Mesenchymal stem cell (in vitro differentiated cells and primary cell): ENCODE measurements around the gene EXOC6.
"Not testable (repeated sequence)": the region's sequence is repeated elsewhere in the genome, so short reads cannot be mapped to it uniquely, and the experiment has no call there.

Experiments
- DNase-seq: peaks from one replicate; pipeline ENCODE4 v3.0.0-alpha.2; 2013
- H2AFZ ChIP-seq: one replicate; pipeline ENCODE4 v1.6.1; 2013; ENCODE audit warnings: low read depth, mild to moderate bottlenecking, control low read depth, inconsistent platforms, low read length, moderate library complexity
- H2AK5ac ChIP-seq: 2 replicates; pipeline ENCODE4 v1.6.1; 2013; ENCODE audit warnings: low read length, moderate library complexity, mild to moderate bottlenecking, inconsistent platforms; ENCODE audit not compliant: severe bottlenecking
- H2BK120ac ChIP-seq: one replicate; pipeline ENCODE4 v1.6.1; 2013; ENCODE audit warnings: low read depth, mild to moderate bottlenecking, inconsistent platforms, low read length, moderate library complexity
- H2BK12ac ChIP-seq, 2 experiments: one replicate each; pipeline ENCODE4 v1.6.1; 2013; ENCODE audit warnings: inconsistent platforms in 2 of 2, low read length in 2 of 2, mild to moderate bottlenecking in 2 of 2, moderate library complexity in 2 of 2, control low read depth in 1 of 2
- H2BK15ac ChIP-seq: one replicate; pipeline ENCODE4 v1.6.1; 2013; ENCODE audit warnings: mild to moderate bottlenecking, low read depth, inconsistent platforms; ENCODE audit not compliant: poor library complexity, severe bottlenecking
- H2BK5ac ChIP-seq: 2 replicates; pipeline ENCODE4 v1.6.1; 2013; ENCODE audit warnings: low read depth, mild to moderate bottlenecking, low read length, control low read depth, inconsistent platforms; ENCODE audit not compliant: poor library complexity, severe bottlenecking
- H3K14ac ChIP-seq, 2 experiments: one replicate each; pipeline ENCODE4 v1.6.1; 2013; ENCODE audit warnings: inconsistent platforms in 2 of 2, low read length in 2 of 2, control low read depth in 1 of 2, mild to moderate bottlenecking in 1 of 2, moderate library complexity in 1 of 2
- H3K18ac ChIP-seq, 2 experiments: one replicate each; pipeline ENCODE4 v1.6.1; 2013; ENCODE audit warnings: inconsistent platforms in 2 of 2, low read length in 2 of 2, control low read depth in 1 of 2, low read depth in 1 of 2, mild to moderate bottlenecking in 1 of 2
- H3K23ac ChIP-seq, 2 experiments: one replicate each; pipeline ENCODE4 v1.6.1; 2013; ENCODE audit warnings: inconsistent platforms in 2 of 2, low read length in 2 of 2, mild to moderate bottlenecking in 2 of 2, moderate library complexity in 2 of 2, control low read depth in 1 of 2
- H3K27ac ChIP-seq: 2 replicates; pipeline ENCODE4 v1.5.1; 2013; ENCODE audit warnings: mild to moderate bottlenecking, moderate library complexity, low read length, control low read depth, inconsistent platforms; ENCODE audit not compliant: poor library complexity, severe bottlenecking
- H3K27me3 ChIP-seq, 2 experiments: 2 replicates each; pipeline versions ENCODE4 v1.6.1 to v1.7.0; 2013; ENCODE audit warnings: low read length in 2 of 2, mild to moderate bottlenecking in 2 of 2, moderate library complexity in 2 of 2, control low read depth in 1 of 2, inconsistent platforms in 1 of 2; ENCODE audit not compliant: control insufficient read depth in 1 of 2, insufficient read depth in 1 of 2
- H3K36me3 ChIP-seq, 2 experiments: 2 replicates each; pipeline versions ENCODE4 v1.6.1 to v1.7.0; 2013; ENCODE audit warnings: low read length in 2 of 2, control low read depth in 1 of 2, inconsistent platforms in 1 of 2, low read depth in 1 of 2, mild to moderate bottlenecking in 1 of 2; ENCODE audit not compliant: insufficient read depth in 2 of 2, control insufficient read depth in 1 of 2
- H3K4ac ChIP-seq, 2 experiments: one replicate each; pipeline ENCODE4 v1.6.1; 2013; ENCODE audit warnings: inconsistent platforms in 2 of 2, low read length in 2 of 2, mild to moderate bottlenecking in 2 of 2, moderate library complexity in 2 of 2, control low read depth in 1 of 2, low read depth in 1 of 2
- H3K4me1 ChIP-seq: 2 replicates; pipeline ENCODE4 v1.6.1; 2013; ENCODE audit warnings: low read depth, low read length, control low read depth; ENCODE audit not compliant: control insufficient read depth, insufficient read depth
- H3K4me2 ChIP-seq: 2 replicates; pipeline ENCODE4 v1.6.1; 2013; ENCODE audit warnings: low read length, mild to moderate bottlenecking, inconsistent platforms; ENCODE audit not compliant: poor library complexity, severe bottlenecking
- H3K4me3 ChIP-seq, 2 experiments: 2 replicates each; pipeline versions ENCODE4 v1.5.1 to v1.7.0; 2013; ENCODE audit warnings: low read length in 2 of 2, mild to moderate bottlenecking in 2 of 2, control low read depth in 1 of 2, low read depth in 1 of 2; ENCODE audit not compliant: insufficient read depth in 1 of 2
- H3K79me1 ChIP-seq: replicated peaks from 2 replicates; pipeline ENCODE4 v1.6.1; 2013; ENCODE audit warnings: mild to moderate bottlenecking, control low read depth, low read length, inconsistent platforms; ENCODE audit not compliant: poor library complexity, severe bottlenecking
- H3K9ac ChIP-seq: 2 replicates; pipeline ENCODE4 v1.7.0; 2013; ENCODE audit warnings: mild to moderate bottlenecking, low read length, moderate library complexity
- H3K9me3 ChIP-seq: 2 replicates; pipeline ENCODE4 v1.7.0; 2013; ENCODE audit warnings: mild to moderate bottlenecking, low read length; ENCODE audit not compliant: control insufficient read depth
- H4K8ac ChIP-seq: one replicate; pipeline ENCODE4 v1.6.1; 2013; ENCODE audit warnings: inconsistent platforms, mild to moderate bottlenecking, low read length, moderate library complexity
- H4K91ac ChIP-seq: one replicate; pipeline ENCODE4 v1.6.1; 2013; ENCODE audit warnings: mild to moderate bottlenecking, low read length, inconsistent platforms
- WGBS: methylation state at CpG from one replicate; pipeline ENCODE4 v1.1.7; 2013; ENCODE audit warnings: mixed read lengths; 5-methylcytosine and 5-hydroxymethylcytosine counted together

Gene EXOC6

GRCh38 chr10:93097386-93097785 is 249.1 kb downstream of the EXOC6 start:
- Histone ChIP-seq H3K14ac (no peak overlapping the region), H3K9ac (no peak overlapping the region), H3K4me1 (no peaks in the 10 kb centered on the region), H3K27me3 (peaks cover 16 to 17% of the 10 kb centered on the region in 2 experiments), H2AK5ac (no peak overlapping the region), H3K36me3 (no peaks in the 10 kb centered on the region), H3K4ac (no peak overlapping the region), H4K8ac (no peak overlapping the region), H3K4me2 (no peak overlapping the region), H2BK5ac (no peak overlapping the region), H3K18ac (no peak overlapping the region), H3K9me3 (no peaks in the 10 kb centered on the region), H4K91ac (no peak overlapping the region), H2BK12ac (no peak overlapping the region), H3K4me3 (no peak overlapping the region), H2BK120ac (no peak overlapping the region), H3K27ac (no peak overlapping the region), H2BK15ac (no peak overlapping the region), H2AFZ (no peak overlapping the region), H3K23ac (no peak overlapping the region), H3K79me1 (no peaks in the 10 kb centered on the region)
- no peak for DNase-seq
- 58% methylated on average over 9 of the region's 9 CpGs for WGBS

- Histone ChIP-seq H3K23ac (no peak overlapping the region), H2BK15ac (no peak overlapping the region), H4K8ac (no peak overlapping the region), H3K9me3 (peaks cover 5% of the 10 kb centered on the region), H3K9ac (no peak overlapping the region), H3K14ac (no peak overlapping the region), H3K4ac (no peak overlapping the region), H3K18ac (no peak overlapping the region), H2BK120ac (no peak overlapping the region), H3K27me3 (peaks cover 16 to 17% of the 10 kb centered on the region in 2 experiments), H3K4me3 (no peak overlapping the region), H2AK5ac (no peak overlapping the region), H3K4me2 (no peak overlapping the region), H3K4me1 (no peaks in the 10 kb centered on the region), H3K27ac (no peak overlapping the region), H2AFZ (no peak overlapping the region), H4K91ac (no peak overlapping the region), H2BK12ac (no peak overlapping the region), H3K36me3 (no peaks in the 10 kb centered on the region), H2BK5ac (no peak overlapping the region), H3K79me1 (no peaks in the 10 kb centered on the region)
- DNase-seq = no peak
- WGBS = 73% methylated on average over 2 of the region's 3 CpGs
Measured at GRCh38 chr10:93098816-93099215, 250.5 kb downstream of the EXOC6 start.

GRCh38 chr10:93099670-93100069 is 251.3 kb downstream of the EXOC6 start:
- Histone ChIP-seq H2BK120ac (no peak overlapping the region), H2BK5ac (no peak overlapping the region), H3K27me3 (peaks cover 11 to 12% of the 10 kb centered on the region in 2 experiments), H3K4ac (no peak overlapping the region), H2BK15ac (no peak overlapping the region), H2AK5ac (no peak overlapping the region), H3K23ac (no peak overlapping the region), H2AFZ (no peak overlapping the region), H3K9me3 (peaks cover 8% of the 10 kb centered on the region), H3K18ac (no peak overlapping the region), H3K27ac (no peak overlapping the region), H3K79me1 (no peaks in the 10 kb centered on the region), H2BK12ac (no peak overlapping the region), H3K36me3 (no peaks in the 10 kb centered on the region), H4K8ac (no peak overlapping the region), H3K14ac (no peak overlapping the region), H4K91ac (no peak overlapping the region), H3K4me2 (no peak overlapping the region), H3K9ac (no peak overlapping the region), H3K4me3 (no peak overlapping the region), H3K4me1 (no peaks in the 10 kb centered on the region)
- no peak for DNase-seq
- 94% methylated on average over 7 of the region's 7 CpGs for WGBS

GRCh38 chr10:93101148-93101547 is 252.8 kb downstream of the EXOC6 start:
- H3K23ac ChIP-seq, H2AFZ ChIP-seq, H3K9ac ChIP-seq, H3K27ac ChIP-seq, H4K91ac ChIP-seq, H2BK5ac ChIP-seq, H3K4me2 ChIP-seq, DNase-seq, H3K4me3 ChIP-seq, H3K79me1 ChIP-seq, H2BK12ac ChIP-seq, H3K4me1 ChIP-seq, H4K8ac ChIP-seq, H3K18ac ChIP-seq, H3K14ac ChIP-seq, H2BK120ac ChIP-seq, H2BK15ac ChIP-seq, H3K9me3 ChIP-seq, H3K4ac ChIP-seq, H2AK5ac ChIP-seq, H3K36me3 ChIP-seq: not testable (repeated sequence)
- 91% methylated on average over 2 of the region's 3 CpGs for WGBS
- peaks cover 9 to 12% of the 10 kb centered on the region in 2 experiments for H3K27me3 ChIP-seq
